ENCODE results near the gene PLXDC2.

GRCh38 chr10:20271490-20271889 is 455.3 kb downstream of the PLXDC2 start:
- TF ChIP-seq POLR2A (IDR thresholded peaks at IDR 0.05; ENCODE audit: low read depth, low read length) (no peak), TAF1 (IDR thresholded peaks at IDR 0.05; ENCODE audit: low read depth, low read length) (no peak), POLR2AphosphoS5 (IDR thresholded peaks at IDR 0.05; ENCODE audit: low read depth, low read length) (no peak), SPI1 (IDR thresholded peaks at IDR 0.05; ENCODE audit: low read depth, low read length) (no peak), POU2F2 (IDR thresholded peaks at IDR 0.05; ENCODE audit: low read depth, low read length) (no peak), PAX5 (IDR thresholded peaks at IDR 0.05; ENCODE audit: insufficient read depth, low read length, severe bottlenecking) (no peak)
